ENCODE measurements around the gene CX3CL1. TPM values are rescaled to one million over a fixed set of nuclear protein-coding genes. Genes with fewer than 3 reads are reported as not detected.
"Not testable (repeated sequence)": the region's sequence is repeated elsewhere in the genome, so short reads cannot be mapped to it uniquely, and the experiment has no call there.

The CX3CL1 gene
- 0.45 TPM for polyA plus RNA-seq (2012; ENCODE audit: missing spikeins)

GRCh38 chr16:57372372-57373116 lies at the start of gene CX3CL1:
CX3CL1 (plus strand) TSS chr16:57372490; CDS start chr16:57372569, 79 bp downstream.
- TF ChIP-seq POLR2AphosphoS5 (IDR thresholded peaks at IDR 0.05; ENCODE audit: low read depth, low read length): no peak
- no peak for TF ChIP-seq TAF1 (IDR thresholded peaks at IDR 0.05; ENCODE audit: borderline replicate concordance, low read depth, low read length)
- no peak for TF ChIP-seq POLR2A (IDR thresholded peaks at IDR 0.05; ENCODE audit: low read depth, low read length)
- DNase-seq (ENCODE audit: insufficient read length) (no peak), FAIRE-seq (no peak)

GRCh38 chr16:57324749-57325148 lies 47.5 kb upstream of the CX3CL1 start:
- TF ChIP-seq POLR2AphosphoS5 (IDR thresholded peaks at IDR 0.05; ENCODE audit: low read depth, low read length) (no peak), TAF1 (IDR thresholded peaks at IDR 0.05; ENCODE audit: borderline replicate concordance, low read depth, low read length) (no peak), POLR2A (IDR thresholded peaks at IDR 0.05; ENCODE audit: low read depth, low read length) (no peak)
- DNase-seq (ENCODE audit: insufficient read length) (no peak), FAIRE-seq (peak; percentile 75)

- TF ChIP-seq POLR2A (IDR thresholded peaks at IDR 0.05; ENCODE audit: low read depth, low read length) (no peak), POLR2AphosphoS5 (IDR thresholded peaks at IDR 0.05; ENCODE audit: low read depth, low read length) (no peak), TAF1 (IDR thresholded peaks at IDR 0.05; ENCODE audit: borderline replicate concordance, low read depth, low read length) (no peak)
- FAIRE-seq (no peak), DNase-seq (ENCODE audit: insufficient read length) (no peak)
These were observed 46.8 kb upstream of the CX3CL1 start for GRCh38 chr16:57325458-57325857.

- TF ChIP-seq POLR2A (IDR thresholded peaks at IDR 0.05; ENCODE audit: low read depth, low read length) (no peak), TAF1 (IDR thresholded peaks at IDR 0.05; ENCODE audit: borderline replicate concordance, low read depth, low read length) (no peak)
- FAIRE-seq: peak; percentile 76
- DNase-seq (ENCODE audit: insufficient read length): no peak
These were observed 42.5 kb upstream of the CX3CL1 start for GRCh38 chr16:57329718-57330327.

GRCh38 chr16:57331355-57331754 lies 40.9 kb upstream of the CX3CL1 start:
- TF ChIP-seq TAF1 (IDR thresholded peaks at IDR 0.05; ENCODE audit: borderline replicate concordance, low read depth, low read length): no peak
- TF ChIP-seq POLR2A (IDR thresholded peaks at IDR 0.05; ENCODE audit: low read depth, low read length): no peak
- TF ChIP-seq POLR2AphosphoS5 (IDR thresholded peaks at IDR 0.05; ENCODE audit: low read depth, low read length): no peak
- FAIRE-seq: no peak
- no peak for DNase-seq (ENCODE audit: insufficient read length)

DNA sequence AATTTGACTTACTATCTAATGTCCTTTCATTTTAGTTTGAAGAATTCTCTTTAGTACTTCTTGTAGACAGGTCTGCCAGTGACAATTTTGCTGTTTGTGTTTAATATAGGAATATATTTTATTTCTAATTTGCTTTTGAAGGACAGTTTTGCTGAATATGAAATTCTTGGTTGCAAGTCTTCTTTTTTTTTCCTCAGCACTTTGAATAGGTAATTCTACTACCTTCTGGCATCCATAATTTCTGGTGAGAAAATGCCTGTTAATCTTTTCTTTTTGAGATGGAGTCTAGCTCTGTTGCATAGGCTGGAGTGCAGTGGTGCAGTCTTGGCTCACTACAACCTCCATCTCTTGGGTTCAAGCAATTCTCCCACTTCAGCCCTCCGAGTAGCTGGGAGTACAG lies 38.9 kb upstream of the CX3CL1 start:
- no peak for FAIRE-seq
- DNase-seq (ENCODE audit: insufficient read length): no peak
- TF ChIP-seq POLR2A (IDR thresholded peaks at IDR 0.05; ENCODE audit: low read depth, low read length) (no peak), POLR2AphosphoS5 (IDR thresholded peaks at IDR 0.05; ENCODE audit: low read depth, low read length) (no peak), TAF1 (IDR thresholded peaks at IDR 0.05; ENCODE audit: borderline replicate concordance, low read depth, low read length) (no peak)

- FAIRE-seq: no peak
- TF ChIP-seq POLR2A (IDR thresholded peaks at IDR 0.05; ENCODE audit: low read depth, low read length): no peak
- TF ChIP-seq TAF1 (IDR thresholded peaks at IDR 0.05; ENCODE audit: borderline replicate concordance, low read depth, low read length): no peak
- no peak for TF ChIP-seq POLR2AphosphoS5 (IDR thresholded peaks at IDR 0.05; ENCODE audit: low read depth, low read length)
- DNase-seq (ENCODE audit: insufficient read length): no peak
These were observed 36.9 kb upstream of the CX3CL1 start for GRCh38 chr16:57335366-57335765.

GRCh38 chr16:57341062-57341440 lies 31.2 kb upstream of the CX3CL1 start:
- DNase-seq (ENCODE audit: insufficient read length) (no peak), FAIRE-seq (peak; percentile 95)
- TF ChIP-seq POLR2A (IDR thresholded peaks at IDR 0.05; ENCODE audit: low read depth, low read length): no peak
- no peak for TF ChIP-seq POLR2AphosphoS5 (IDR thresholded peaks at IDR 0.05; ENCODE audit: low read depth, low read length)
- no peak for TF ChIP-seq TAF1 (IDR thresholded peaks at IDR 0.05; ENCODE audit: borderline replicate concordance, low read depth, low read length)

DNA sequence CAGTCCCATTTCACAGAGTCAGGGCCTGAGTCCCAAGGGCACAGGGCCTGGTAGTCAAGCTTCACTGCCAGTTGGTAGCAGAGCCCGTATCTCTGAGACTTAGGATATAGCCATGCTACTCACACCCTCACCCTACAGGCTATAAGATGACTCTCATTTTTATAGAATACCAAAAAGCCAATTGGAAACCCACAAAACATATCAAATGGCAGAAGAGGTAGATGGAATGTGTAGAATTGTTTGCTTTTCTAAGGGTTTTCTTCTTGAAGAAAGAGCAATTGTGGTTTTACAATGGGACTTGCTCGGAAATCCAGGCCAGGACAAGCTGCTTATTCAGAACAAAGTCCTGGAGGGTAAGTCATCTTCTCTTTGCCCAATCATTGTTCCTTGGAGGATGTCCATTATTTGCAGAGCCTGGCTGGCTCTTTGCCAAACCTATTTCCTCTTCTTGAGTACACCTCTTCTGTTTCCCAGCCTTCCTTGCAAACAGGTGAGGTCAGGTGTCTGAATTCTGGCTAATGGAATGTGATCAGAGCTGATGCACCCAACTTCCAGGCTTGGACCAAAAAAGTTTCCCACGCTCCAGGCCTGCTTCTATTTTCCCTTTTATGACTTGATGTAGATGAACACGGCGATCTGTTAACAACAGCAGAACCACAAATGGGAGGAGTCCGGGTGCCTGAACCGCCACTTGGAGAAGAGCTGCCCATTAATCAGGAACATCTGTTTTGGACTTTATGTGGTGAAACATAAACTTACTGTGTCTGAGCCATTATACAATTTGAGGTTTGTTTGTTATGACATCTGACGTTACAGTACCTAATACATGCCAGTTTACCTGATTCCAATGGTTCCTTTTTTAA lies 30.6 kb upstream of the CX3CL1 start:
- no peak for DNase-seq (ENCODE audit: insufficient read length)
- peak; percentile 53 for FAIRE-seq
- no peak for TF ChIP-seq TAF1 (IDR thresholded peaks at IDR 0.05; ENCODE audit: borderline replicate concordance, low read depth, low read length)
- no peak for TF ChIP-seq POLR2AphosphoS5 (IDR thresholded peaks at IDR 0.05; ENCODE audit: low read depth, low read length)
- TF ChIP-seq POLR2A (IDR thresholded peaks at IDR 0.05; ENCODE audit: low read depth, low read length): no peak

- not testable (repeated sequence) for DNase-seq (ENCODE audit: insufficient read length); FAIRE-seq
These were observed 29.7 kb upstream of the CX3CL1 start for GRCh38 chr16:57342606-57343005.

- FAIRE-seq (no peak), DNase-seq (ENCODE audit: insufficient read length) (no peak)
- TF ChIP-seq POLR2AphosphoS5 (IDR thresholded peaks at IDR 0.05; ENCODE audit: low read depth, low read length): no peak
- TF ChIP-seq POLR2A (IDR thresholded peaks at IDR 0.05; ENCODE audit: low read depth, low read length): no peak
- no peak for TF ChIP-seq TAF1 (IDR thresholded peaks at IDR 0.05; ENCODE audit: borderline replicate concordance, low read depth, low read length)
These were observed 29.1 kb upstream of the CX3CL1 start for GRCh38 chr16:57343221-57343620.

- DNase-seq (ENCODE audit: insufficient read length): not testable (repeated sequence)
These were observed 28.2 kb upstream of the CX3CL1 start for GRCh38 chr16:57344094-57344493.

More at GRCh38 chr16:57344094-57344493, 28.2 kb upstream of the CX3CL1 start:
- not testable (repeated sequence) for FAIRE-seq

All from GM12892 (cell line).